Measurements from ENCODE around the gene GNAZ.
"Not testable (repeated sequence)": the region's sequence is repeated elsewhere in the genome, so short reads cannot be mapped to it uniquely, and the experiment has no call there.

The GNAZ gene

GRCh38 chr22:23128269-23129108 lies 58.2 kb downstream of the GNAZ start:
- Histone ChIP-seq H3K36me3 (ENCODE audit: control insufficient read depth in 2 of 2, insufficient read depth in 2 of 2, low read length in 2 of 2) (no peaks in the 10 kb centered on the region), H3K4me3 (ENCODE audit: low read length in 2 of 2) (no peak overlapping the region), H3K4me1 (ENCODE audit: control insufficient read depth in 2 of 2, insufficient read depth in 2 of 2, low read length in 2 of 2) (no peaks in the 10 kb centered on the region), H3K9ac (ENCODE audit: low read depth in 1 of 2, low read length in 2 of 2) (no peak overlapping the region), H3K27me3 (ENCODE audit: control insufficient read depth in 2 of 2, insufficient read depth in 2 of 2, low read length in 2 of 2) (no peaks in the 10 kb centered on the region), H3K27ac (ENCODE audit: low read depth in 2 of 2, low read length in 2 of 2) (no peak overlapping the region), H3K9me3 (ENCODE audit: control insufficient read depth in 2 of 2, low read length in 2 of 2) (no peaks in the 10 kb centered on the region)

- no peaks in the 10 kb centered on the region for H3K4me1 ChIP-seq (ENCODE audit: control insufficient read depth in 2 of 2, insufficient read depth in 2 of 2, low read length in 2 of 2)
- H3K9me3 ChIP-seq (ENCODE audit: control insufficient read depth in 2 of 2, low read length in 2 of 2), result no peaks in the 10 kb centered on the region
- H3K9ac ChIP-seq (ENCODE audit: low read depth in 1 of 2, low read length in 2 of 2), result no peak overlapping the region
- no peaks in the 10 kb centered on the region for H3K27me3 ChIP-seq (ENCODE audit: control insufficient read depth in 2 of 2, insufficient read depth in 2 of 2, low read length in 2 of 2)
- H3K27ac ChIP-seq (ENCODE audit: low read depth in 2 of 2, low read length in 2 of 2), result no peak overlapping the region
- no peaks in the 10 kb centered on the region for H3K36me3 ChIP-seq (ENCODE audit: control insufficient read depth in 2 of 2, insufficient read depth in 2 of 2, low read length in 2 of 2)
- no peak overlapping the region for H3K4me3 ChIP-seq (ENCODE audit: low read length in 2 of 2)
Measured at GRCh38 chr22:23129149-23129548, 58.8 kb downstream of the GNAZ start.

GRCh38 chr22:23130697-23131096 lies 60.4 kb downstream of the GNAZ start:
- no peak overlapping the region for H3K27ac ChIP-seq (ENCODE audit: low read depth in 2 of 2, low read length in 2 of 2)
- H3K27me3 ChIP-seq (ENCODE audit: control insufficient read depth in 2 of 2, insufficient read depth in 2 of 2, low read length in 2 of 2), result no peaks in the 10 kb centered on the region
- no peak overlapping the region for H3K9ac ChIP-seq (ENCODE audit: low read depth in 1 of 2, low read length in 2 of 2)
- no peak overlapping the region for H3K4me3 ChIP-seq (ENCODE audit: low read length in 2 of 2)
- H3K4me1 ChIP-seq (ENCODE audit: control insufficient read depth in 2 of 2, insufficient read depth in 2 of 2, low read length in 2 of 2), result no peaks in the 10 kb centered on the region
- H3K36me3 ChIP-seq (ENCODE audit: control insufficient read depth in 2 of 2, insufficient read depth in 2 of 2, low read length in 2 of 2), result no peaks in the 10 kb centered on the region
- no peaks in the 10 kb centered on the region for H3K9me3 ChIP-seq (ENCODE audit: control insufficient read depth in 2 of 2, low read length in 2 of 2)

GRCh38 chr22:23131931-23132330 lies 61.6 kb downstream of the GNAZ start:
- Histone ChIP-seq H3K27ac (ENCODE audit: low read depth in 2 of 2, low read length in 2 of 2) (no peak overlapping the region), H3K4me3 (ENCODE audit: low read length in 2 of 2) (no peak overlapping the region), H3K9me3 (ENCODE audit: control insufficient read depth in 2 of 2, low read length in 2 of 2) (no peaks in the 10 kb centered on the region), H3K36me3 (ENCODE audit: control insufficient read depth in 2 of 2, insufficient read depth in 2 of 2, low read length in 2 of 2) (no peaks in the 10 kb centered on the region), H3K9ac (ENCODE audit: low read depth in 1 of 2, low read length in 2 of 2) (no peak overlapping the region), H3K4me1 (ENCODE audit: control insufficient read depth in 2 of 2, insufficient read depth in 2 of 2, low read length in 2 of 2) (peaks cover 0 to 3% of the 10 kb centered on the region in 2 donors), H3K27me3 (ENCODE audit: control insufficient read depth in 2 of 2, insufficient read depth in 2 of 2, low read length in 2 of 2) (no peaks in the 10 kb centered on the region)

GRCh38 chr22:23132376-23133091 lies 62.2 kb downstream of the GNAZ start:
- Histone ChIP-seq H3K9me3 (ENCODE audit: control insufficient read depth in 2 of 2, low read length in 2 of 2) (no peaks in the 10 kb centered on the region), H3K4me1 (ENCODE audit: control insufficient read depth in 2 of 2, insufficient read depth in 2 of 2, low read length in 2 of 2) (peaks cover 0 to 3% of the 10 kb centered on the region in 2 donors), H3K4me3 (ENCODE audit: low read length in 2 of 2) (no peak overlapping the region)

GRCh38 chr22:23133922-23134321 lies 63.6 kb downstream of the GNAZ start:
- no peaks in the 10 kb centered on the region for H3K9me3 ChIP-seq (ENCODE audit: control insufficient read depth in 2 of 2, low read length in 2 of 2)
- no peak overlapping the region for H3K9ac ChIP-seq (ENCODE audit: low read depth in 1 of 2, low read length in 2 of 2)
- no peaks in the 10 kb centered on the region for H3K36me3 ChIP-seq (ENCODE audit: control insufficient read depth in 2 of 2, insufficient read depth in 2 of 2, low read length in 2 of 2)
- peaks cover 3% of the 10 kb centered on the region in 2 donors for H3K4me1 ChIP-seq (ENCODE audit: control insufficient read depth in 2 of 2, insufficient read depth in 2 of 2, low read length in 2 of 2)
- H3K27me3 ChIP-seq (ENCODE audit: control insufficient read depth in 2 of 2, insufficient read depth in 2 of 2, low read length in 2 of 2), result no peaks in the 10 kb centered on the region
- no peak overlapping the region for H3K27ac ChIP-seq (ENCODE audit: low read depth in 2 of 2, low read length in 2 of 2)
- no peak overlapping the region for H3K4me3 ChIP-seq (ENCODE audit: low read length in 2 of 2)

More at GRCh38 chr22:23132376-23133091, 62.2 kb downstream of the GNAZ start:
- no peaks in the 10 kb centered on the region for H3K36me3 ChIP-seq (ENCODE audit: control insufficient read depth in 2 of 2, insufficient read depth in 2 of 2, low read length in 2 of 2)
- no peak overlapping the region for H3K9ac ChIP-seq (ENCODE audit: low read depth in 1 of 2, low read length in 2 of 2)
- H3K27me3 ChIP-seq (ENCODE audit: control insufficient read depth in 2 of 2, insufficient read depth in 2 of 2, low read length in 2 of 2), result no peaks in the 10 kb centered on the region
- no peak overlapping the region for H3K27ac ChIP-seq (ENCODE audit: low read depth in 2 of 2, low read length in 2 of 2)

GRCh38 chr22:23136991-23137390 lies 66.7 kb downstream of the GNAZ start:
- H3K27me3 ChIP-seq (ENCODE audit: control insufficient read depth in 2 of 2, insufficient read depth in 2 of 2, low read length in 2 of 2); H3K9me3 ChIP-seq (ENCODE audit: control insufficient read depth in 2 of 2, low read length in 2 of 2); H3K9ac ChIP-seq (ENCODE audit: low read depth in 1 of 2, low read length in 2 of 2); H3K4me3 ChIP-seq (ENCODE audit: low read length in 2 of 2); H3K36me3 ChIP-seq (ENCODE audit: control insufficient read depth in 2 of 2, insufficient read depth in 2 of 2, low read length in 2 of 2): not testable (repeated sequence)
- Histone ChIP-seq H3K27ac (ENCODE audit: low read depth in 2 of 2, low read length in 2 of 2) (peak overlapping the region in 1 of 2 donors; percentile 52), H3K4me1 (ENCODE audit: control insufficient read depth in 2 of 2, insufficient read depth in 2 of 2, low read length in 2 of 2) (peaks cover 9 to 12% of the 10 kb centered on the region in 2 donors)

- H3K4me3 ChIP-seq (ENCODE audit: low read length in 2 of 2), result no peak overlapping the region
- no peaks in the 10 kb centered on the region for H3K9me3 ChIP-seq (ENCODE audit: control insufficient read depth in 2 of 2, low read length in 2 of 2)
- peak overlapping the region in 1 of 2 donors; percentile 52 for H3K27ac ChIP-seq (ENCODE audit: low read depth in 2 of 2, low read length in 2 of 2)
- H3K9ac ChIP-seq (ENCODE audit: low read depth in 1 of 2, low read length in 2 of 2), result no peak overlapping the region
- peaks cover 12 to 15% of the 10 kb centered on the region in 2 donors for H3K4me1 ChIP-seq (ENCODE audit: control insufficient read depth in 2 of 2, insufficient read depth in 2 of 2, low read length in 2 of 2)
- H3K27me3 ChIP-seq (ENCODE audit: control insufficient read depth in 2 of 2, insufficient read depth in 2 of 2, low read length in 2 of 2), result no peaks in the 10 kb centered on the region
- no peaks in the 10 kb centered on the region for H3K36me3 ChIP-seq (ENCODE audit: control insufficient read depth in 2 of 2, insufficient read depth in 2 of 2, low read length in 2 of 2)
Measured at GRCh38 chr22:23137468-23137867, 67.1 kb downstream of the GNAZ start.

- no peak overlapping the region for H3K9ac ChIP-seq (ENCODE audit: low read depth in 1 of 2, low read length in 2 of 2)
Measured at GRCh38 chr22:23137905-23138561, 67.7 kb downstream of the GNAZ start.

More at GRCh38 chr22:23137905-23138561, 67.7 kb downstream of the GNAZ start:
- H3K9me3 ChIP-seq (ENCODE audit: control insufficient read depth in 2 of 2, low read length in 2 of 2), result no peaks in the 10 kb centered on the region
- H3K27me3 ChIP-seq (ENCODE audit: control insufficient read depth in 2 of 2, insufficient read depth in 2 of 2, low read length in 2 of 2), result no peaks in the 10 kb centered on the region
- H3K27ac ChIP-seq (ENCODE audit: low read depth in 2 of 2, low read length in 2 of 2), result peak overlapping the region in 1 of 2 donors; percentile 58
- peaks cover 17 to 20% of the 10 kb centered on the region in 2 donors for H3K4me1 ChIP-seq (ENCODE audit: control insufficient read depth in 2 of 2, insufficient read depth in 2 of 2, low read length in 2 of 2)
- H3K36me3 ChIP-seq (ENCODE audit: control insufficient read depth in 2 of 2, insufficient read depth in 2 of 2, low read length in 2 of 2), result no peaks in the 10 kb centered on the region
- no peak overlapping the region for H3K4me3 ChIP-seq (ENCODE audit: low read length in 2 of 2)
